ENCODE measurements around the gene SHISA4. TPM values are rescaled to one million over a fixed set of nuclear protein-coding genes. Genes with fewer than 3 reads are reported as not detected.

The SHISA4 gene
- total RNA-seq: 8.5 and 9.8 TPM in 2 replicates

GRCh38 chr1:201888282-201889089 lies at the start of gene SHISA4:
TSS of gene SHISA4 (plus strand) at chr1:201888898. CDS start at chr1:201888995, 97 bp downstream.

Small RNA genes within 50 kb of the gene (small RNA-seq; reads per million reads assigned to genes)
- not detected for gene MIR6739

Other genes starting within 250 kb of the SHISA4 start
- 48.5 and 53.6 TPM in 2 replicates for gene IPO9, start 59.7 kb upstream of the SHISA4 start, total RNA-seq
- gene LMOD1, start 57.6 kb downstream of the SHISA4 start, total RNA-seq: not detected in 2 replicates
- gene TIMM17A, start 66.6 kb downstream of the SHISA4 start, total RNA-seq: 79.1 and 80.7 TPM in 2 replicates
- gene RNPEP, start 93.8 kb downstream of the SHISA4 start, total RNA-seq: 75.7 and 86.5 TPM in 2 replicates
- 0.07 and 0.13 TPM in 2 replicates for gene ELF3, start 121.7 kb downstream of the SHISA4 start, total RNA-seq
- not detected in 2 replicates for gene GPR37L1, start 234.0 kb downstream of the SHISA4 start, total RNA-seq

Data from thoracic aorta endothelial cell (primary cell).